Left ventricle myocardium inferior (tissue), 1 donor: ENCODE results near the gene AJAP1. TPM values are rescaled to one million over a fixed set of nuclear protein-coding genes. Genes with fewer than 3 reads are reported as not detected.

Source experiments
- DNase-seq: peaks from one replicate; pipeline ENCODE4 v3.0.0-alpha.2; 2020
- H3K27ac ChIP-seq: fragments of 200-600 bp; replicated peaks from 2 replicates; pipeline ENCODE4 v1.8.0; 2021
- H3K27me3 ChIP-seq: fragments of 200-600 bp; 2 replicates; pipeline ENCODE4 v1.8.0; 2021; ENCODE audit warnings: low read depth
- H3K36me3 ChIP-seq: fragments of 200-600 bp; 2 replicates; pipeline ENCODE4 v1.8.0; 2021
- H3K4me1 ChIP-seq: fragments of 200-600 bp; 2 replicates; pipeline ENCODE4 v1.8.0; 2021
- H3K4me3 ChIP-seq: fragments of 200-600 bp; 2 replicates; pipeline ENCODE4 v1.8.0; 2021; ENCODE audit warnings: mild to moderate bottlenecking, moderate library complexity
- H3K9me3 ChIP-seq: fragments of 200-600 bp; replicated peaks from 2 replicates; pipeline ENCODE4 v1.8.0; 2021
- CTCF ChIP-seq: fragments of 200-600 bp; IDR thresholded peaks from 2 replicates; pipeline ENCODE4 v1.8.0; 2021; ENCODE audit warnings: antibody characterized with exemption, mild to moderate bottlenecking, borderline replicate concordance
- intact Hi-C: fragments of 100-400 bp; cut with micrococcal nuclease; formaldehyde crosslinking; loops from one replicate; pipeline ENCODE4 v1.11.0; 2022
- total RNA-seq: library from RNA; stranded (reverse); fragmentation: NEBNext Ultra II Directional; extraction: Animal tissue kit (Norgen Biotek cat#: 25700); gene quantifications from one replicate; pipeline ENCODE4 v1.2.1, GENCODE V29; 2021
- donor health status: DM: no; HTN: yes; CAD: no; lungs with severe emphysema.

Gene AJAP1
- total RNA-seq, 1 donor from 2014 or later, result 0.16 TPM

- no peaks in the 10 kb centered on the region for H3K36me3 ChIP-seq
- no peak for DNase-seq
- H3K27me3 ChIP-seq, result peaks cover 55% of the 10 kb centered on the region
- intact Hi-C loops, result no loop called here
- H3K4me3 ChIP-seq, result no peak overlapping the region
- H3K9me3 ChIP-seq, result no peaks in the 10 kb centered on the region
- H3K4me1 ChIP-seq, result no peaks in the 10 kb centered on the region
- TF ChIP-seq CTCF, result no peak
- no peak overlapping the region for H3K27ac ChIP-seq
Observed at GRCh38 chr1:4670265-4670664, 15.9 kb downstream of the AJAP1 start.

GRCh38 chr1:4671828-4672227 lies 17.4 kb downstream of the AJAP1 start:
- H3K27me3 ChIP-seq, result peaks cover 60% of the 10 kb centered on the region
- H3K36me3 ChIP-seq, result no peaks in the 10 kb centered on the region
- no peaks in the 10 kb centered on the region for H3K4me1 ChIP-seq
- intact Hi-C loops, result no loop called here
- H3K27ac ChIP-seq, result no peak overlapping the region
- no peak overlapping the region for H3K4me3 ChIP-seq
- no peak for DNase-seq
- H3K9me3 ChIP-seq, result no peaks in the 10 kb centered on the region
- TF ChIP-seq CTCF, result no peak

- no peak for TF ChIP-seq CTCF
- no peak overlapping the region for H3K27ac ChIP-seq
- no peak overlapping the region for H3K4me3 ChIP-seq
- intact Hi-C loops, result no loop called here
- peaks cover 54% of the 10 kb centered on the region for H3K27me3 ChIP-seq
- peaks cover 12% of the 10 kb centered on the region for H3K9me3 ChIP-seq
- no peaks in the 10 kb centered on the region for H3K4me1 ChIP-seq
- H3K36me3 ChIP-seq, result no peaks in the 10 kb centered on the region
- no peak for DNase-seq
Observed at GRCh38 chr1:4673494-4673893, 19.1 kb downstream of the AJAP1 start.

GRCh38 chr1:4674117-4674516 lies 19.7 kb downstream of the AJAP1 start:
- Histone ChIP-seq H3K36me3 (no peaks in the 10 kb centered on the region), H3K4me3 (no peak overlapping the region), H3K9me3 (peaks cover 18% of the 10 kb centered on the region), H3K4me1 (no peaks in the 10 kb centered on the region), H3K27ac (no peak overlapping the region), H3K27me3 (peaks cover 54% of the 10 kb centered on the region)
- no peak for TF ChIP-seq CTCF
- intact Hi-C loops, result no loop called here
- no peak for DNase-seq

DNA sequence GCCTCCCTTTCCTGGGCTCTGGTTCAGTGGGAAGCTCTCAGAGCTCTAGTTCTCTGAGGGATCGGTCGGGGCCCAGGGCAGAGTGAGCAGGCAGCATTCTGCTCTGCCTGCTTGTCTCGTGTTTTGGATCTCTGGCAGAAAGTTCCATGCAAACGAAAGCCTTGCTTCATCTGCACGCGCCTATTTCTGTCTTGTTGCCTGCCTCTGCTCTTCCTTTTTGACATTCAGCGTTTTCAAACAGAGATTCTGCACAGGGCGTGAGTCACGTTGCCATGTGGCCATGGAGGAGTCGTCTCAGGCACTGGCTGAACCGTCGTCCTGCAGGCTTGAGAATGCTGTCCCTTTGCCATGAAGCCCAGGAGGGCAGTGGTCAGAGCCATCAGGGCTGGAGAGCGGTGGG lies 20.3 kb downstream of the AJAP1 start:
- intact Hi-C loops, result no loop called here
- no peak for DNase-seq
- Histone ChIP-seq H3K4me3 (no peak overlapping the region), H3K36me3 (no peaks in the 10 kb centered on the region), H3K27me3 (peaks cover 54% of the 10 kb centered on the region), H3K4me1 (no peaks in the 10 kb centered on the region), H3K9me3 (peaks cover 23% of the 10 kb centered on the region), H3K27ac (no peak overlapping the region)
- TF ChIP-seq CTCF, result no peak
